ENCODE measurements around the gene TBL1XR1. TPM values are rescaled to one million over a fixed set of nuclear protein-coding genes. Genes with fewer than 3 reads are reported as not detected.

TBL1XR1 gene
- total and polyA plus RNA-seq, 2 of the 8 experiments (the other 6 are each of a cell fraction or from before 2014, with no cell fraction given), result 28.1 to 147 TPM

- H3K4me3 ChIP-seq (ENCODE audit: extremely low read depth in 1 of 4, insufficient read depth in 2 of 4, low read depth in 3 of 4, low read length in 4 of 4), result no peak overlapping the region
- peaks cover 0 to 4% (median 0%) of the 10 kb centered on the region in 4 experiments; a peak in 2 of 7 replicates for H3K4me1 ChIP-seq (replicated peaks in 1 of 4; ENCODE audit: control insufficient read depth in 3 of 4, insufficient read depth in 4 of 4, low read length in 3 of 4)
- H3K79me2 ChIP-seq (ENCODE audit: control insufficient read depth in 1 of 2, insufficient read depth in 2 of 2, low read length in 2 of 2), result no peaks in the 10 kb centered on the region
- no peak overlapping the region for H3K4ac ChIP-seq (replicated peaks; ENCODE audit: insufficient read length, low read depth, low read length)
- no peak overlapping the region for H3K4me2 ChIP-seq (ENCODE audit: insufficient read depth in 1 of 2, low read depth in 2 of 2, low read length in 2 of 2)
- H2BK120ac ChIP-seq (replicated peaks; ENCODE audit: low read depth, low read length), result no peak overlapping the region
- H3K14ac ChIP-seq (ENCODE audit: insufficient read length), result no peak overlapping the region
- H3K36me3 ChIP-seq (ENCODE audit: control insufficient read depth in 2 of 4, insufficient read depth in 4 of 4, low read length in 3 of 4), result peaks cover 2 to 65% (median 21%) of the 10 kb centered on the region in 4 experiments; a peak in 7 of 8 replicates
- no peaks in the 10 kb centered on the region for H3K27me3 ChIP-seq (replicated peaks in 1 of 4; ENCODE audit: control insufficient read depth in 3 of 4, extremely low read depth in 1 of 4, insufficient read depth in 3 of 4, low read length in 3 of 4)
- no peak overlapping the region for H2BK20ac ChIP-seq (ENCODE audit: low read length)
- no peaks in the 10 kb centered on the region for H3K79me1 ChIP-seq (ENCODE audit: low read depth, low read length)
- no peaks in the 10 kb centered on the region for H3K23me2 ChIP-seq (ENCODE audit: low read depth, low read length)
- no peak overlapping the region for H2AK5ac ChIP-seq (ENCODE audit: low read depth, low read length)
- DNase-seq (ENCODE audit: low read depth in 1 of 2, low spot score in 2 of 2) (no peak), FAIRE-seq (no peak)
- no peak overlapping the region for H2AFZ ChIP-seq (ENCODE audit: low read length)
- no peak overlapping the region for H2BK15ac ChIP-seq (ENCODE audit: low read length)
- no peak overlapping the region for H3K18ac ChIP-seq (ENCODE audit: extremely low read depth, low read length)
- no peak overlapping the region for H2BK5ac ChIP-seq (ENCODE audit: low read depth, low read length)
- POLR2A ChIA-PET (ENCODE audit: partially characterized antibody), result interaction anchor here (0.7 to 1.4 kb wide), 3 partner anchors 9 to 66 kb away, joined by 4 to 5 read pairs (median 4); no protein-coding TSS in a partner anchor
- no peak overlapping the region for H3K9ac ChIP-seq (replicated peaks in 1 of 4; ENCODE audit: extremely low read depth in 1 of 4, low read depth in 3 of 4, low read length in 3 of 4)
- 90% methylated on average over 4 of the region's 4 CpGs; no CpG with 5 or more reads in 1 of the 2 experiments for WGBS, 2 experiments (ENCODE audit: extremely low coverage in 1 of 2, insufficient coverage in 1 of 2, insufficient read length in 1 of 2, insufficient replicate concordance in 2 of 2, low coverage in 1 of 2, low lambda C conversion rate in 2 of 2, missing lambda C conversion rate in 1 of 2)
- H3K9me3 ChIP-seq (ENCODE audit: insufficient read depth in 2 of 2, low read depth in 1 of 2, low read length in 1 of 2), result no peaks in the 10 kb centered on the region
- peaks cover 1% of the 10 kb centered on the region in 2 experiments for H4K20me1 ChIP-seq (replicated peaks in 1 of 2; ENCODE audit: control insufficient read depth in 1 of 2, insufficient read depth in 2 of 2, low read length in 2 of 2)
- H3K56ac ChIP-seq (replicated peaks; ENCODE audit: insufficient read length, low read depth, low read length), result no peak overlapping the region
- CTCF ChIA-PET (ENCODE audit: partially characterized antibody), result interaction anchor here (0.7 kb wide), 1 partner anchor 12 kb away, joined by 3 read pairs; no protein-coding TSS in a partner anchor
- no peak overlapping the region for H4K5ac ChIP-seq (ENCODE audit: insufficient read length, low read depth, low read length)
- H3K27ac ChIP-seq (ENCODE audit: low read depth, low read length), result no peak overlapping the region
- H4K8ac ChIP-seq (ENCODE audit: extremely low read depth, insufficient read depth, low read length), result no peak overlapping the region; the same call in 1 of the 2 replicates
- no peak overlapping the region for H2BK12ac ChIP-seq (ENCODE audit: low read depth, low read length)
- H3K23ac ChIP-seq (ENCODE audit: insufficient read length), result no peak overlapping the region
- H4K91ac ChIP-seq (replicated peaks; ENCODE audit: insufficient read length, low read length), result no peak overlapping the region
- no peak for TF ChIP-seq RFX5 (IDR thresholded peaks at IDR 0.05; ENCODE audit: borderline replicate concordance, low read depth, low read length)
- no peak for TF ChIP-seq EP300 (IDR thresholded peaks at IDR 0.05; ENCODE audit: borderline replicate concordance in 1 of 2, low read depth in 2 of 2, low read length in 2 of 2)
- TF ChIP-seq ASH2L (IDR thresholded peaks at IDR 0.05; ENCODE audit: low read length), result no peak
- no peak for TF ChIP-seq CEBPB (IDR thresholded peaks at IDR 0.05; ENCODE audit: low read depth, low read length)
- TF ChIP-seq CHD2 (IDR thresholded peaks at IDR 0.05; ENCODE audit: low read length), result no peak
- TF ChIP-seq YY1 (IDR thresholded peaks at IDR 0.05; ENCODE audit: low read depth, low read length), result no peak
- TF ChIP-seq SP2 (IDR thresholded peaks at IDR 0.05; ENCODE audit: low read length), result no peak
- no peak for TF ChIP-seq RNF2 (IDR thresholded peaks at IDR 0.05; ENCODE audit: borderline replicate concordance, low read depth, low read length, missing control alignments, poor library complexity, severe bottlenecking)
- no peak for TF ChIP-seq USF2 (IDR thresholded peaks at IDR 0.05; ENCODE audit: low read length)
- TF ChIP-seq ATF3 (IDR thresholded peaks at IDR 0.05; ENCODE audit: insufficient read depth, low read depth, low read length), result no peak
Measured at GRCh38 chr3:177035676-177036075, 161.6 kb downstream of the TBL1XR1 start.

Measured in H1 (cell line).